Daoy (cell line): ENCODE results near the gene OTOA. TPM values are rescaled to one million over a fixed set of nuclear protein-coding genes. Genes with fewer than 3 reads are reported as not detected.
"Not testable (repeated sequence)": the region's sequence is repeated elsewhere in the genome, so short reads cannot be mapped to it uniquely, and the experiment has no call there.

Experiments
- DNase-seq: peaks from one replicate; pipeline ENCODE4 v3.0.0-alpha.2; 2015; ENCODE audit warnings: low read depth
- total RNA-seq: library from RNA; depleted of rRNA; stranded (reverse); fragments of >200 nt; shearing (Covaris generic); gene quantifications from 2 replicates; pipeline ENCODE4 v1.2.3, GENCODE V29; 2014; rRNA removed

Gene OTOA
- not detected in 2 replicates for total RNA-seq

- no peak for DNase-seq
These were observed at the start of gene OTOA for GRCh38 chr16:21663889-21664647. OTOA (plus strand) TSS chr16:21663968; CDS start chr16:21678515, 14,547 bp downstream.

- no peak for DNase-seq
These were observed 48.9 kb upstream of the OTOA start for GRCh38 chr16:21614896-21615295.

GRCh38 chr16:21617607-21618006, 46.2 kb upstream of the OTOA start:
- DNase-seq = no peak

GRCh38 chr16:21618281-21618680, 45.5 kb upstream of the OTOA start:
- no peak for DNase-seq

GRCh38 chr16:21619765-21620425, 43.9 kb upstream of the OTOA start:
- DNase-seq = no peak

- no peak for DNase-seq
These were observed 43.2 kb upstream of the OTOA start for GRCh38 chr16:21620592-21620991.

- no peak for DNase-seq
These were observed 41.2 kb upstream of the OTOA start for GRCh38 chr16:21622545-21622944.

GRCh38 chr16:21625026-21625425, 38.7 kb upstream of the OTOA start:
- DNase-seq = no peak

GRCh38 chr16:21626659-21627277, 37.0 kb upstream of the OTOA start:
- peak; percentile 56 for DNase-seq

GRCh38 chr16:21628121-21628726, 35.5 kb upstream of the OTOA start:
- DNase-seq = no peak

GRCh38 chr16:21628772-21629171, 35.0 kb upstream of the OTOA start:
- DNase-seq = no peak

- DNase-seq = not testable (repeated sequence)
These were observed 33.9 kb upstream of the OTOA start for GRCh38 chr16:21629616-21630539.

- DNase-seq = not testable (repeated sequence)
These were observed 32.9 kb upstream of the OTOA start for GRCh38 chr16:21630866-21631265.

GRCh38 chr16:21631376-21631775, 32.4 kb upstream of the OTOA start:
- not testable (repeated sequence) for DNase-seq

- not testable (repeated sequence) for DNase-seq
These were observed 31.7 kb upstream of the OTOA start for GRCh38 chr16:21631951-21632575.

- DNase-seq = no peak
These were observed 29.6 kb upstream of the OTOA start for GRCh38 chr16:21634216-21634615.

GRCh38 chr16:21635694-21636093, 28.1 kb upstream of the OTOA start:
- not testable (repeated sequence) for DNase-seq

- no peak for DNase-seq
These were observed 26.5 kb upstream of the OTOA start for GRCh38 chr16:21637032-21637968.

- peak; percentile 13 for DNase-seq
These were observed 25.2 kb upstream of the OTOA start for GRCh38 chr16:21638573-21638975.

GRCh38 chr16:21639493-21639892, 24.3 kb upstream of the OTOA start:
- DNase-seq = no peak
